H9 (cell line): ENCODE data around the gene MSANTD2. TPM values are rescaled to one million over a fixed set of nuclear protein-coding genes. Genes with fewer than 3 reads are reported as not detected.

Experiments
- DNase-seq: peaks from one replicate; pipeline ENCODE4 v3.0.0-alpha.2; 2017
- H2AFZ ChIP-seq: one replicate; pipeline ENCODE4 v1.6.1; 2013; ENCODE audit warnings: mild to moderate bottlenecking, low read length, control low read depth, moderate library complexity
- H2AK5ac ChIP-seq: 2 replicates; pipeline ENCODE4 v1.6.1; 2013; ENCODE audit warnings: low read length, control low read depth, mixed read lengths; ENCODE audit not compliant: insufficient read length
- H2BK120ac ChIP-seq: one replicate; pipeline ENCODE4 v1.6.1; 2013; ENCODE audit warnings: low read depth, mild to moderate bottlenecking, low read length, control low read depth, inconsistent platforms; ENCODE audit not compliant: poor library complexity, severe bottlenecking
- H2BK12ac ChIP-seq: 2 replicates; pipeline ENCODE4 v1.6.1; 2013; ENCODE audit warnings: low read length, control low read depth, mixed read lengths, low read depth; ENCODE audit not compliant: insufficient read length
- H2BK15ac ChIP-seq: 2 replicates; pipeline ENCODE4 v1.6.1; 2013; ENCODE audit warnings: low read depth, low read length, control low read depth
- H2BK20ac ChIP-seq: one replicate; pipeline ENCODE4 v1.6.1; 2013; ENCODE audit warnings: low read depth, mild to moderate bottlenecking, low read length, control low read depth, inconsistent platforms; ENCODE audit not compliant: poor library complexity, severe bottlenecking
- H2BK5ac ChIP-seq: 2 replicates; pipeline ENCODE4 v1.6.1; 2013; ENCODE audit warnings: low read length, control low read depth, mixed read lengths; ENCODE audit not compliant: insufficient read length
- H3K14ac ChIP-seq: 2 replicates; pipeline ENCODE4 v1.6.1; 2013; ENCODE audit warnings: low read length, control low read depth; ENCODE audit not compliant: insufficient read depth
- H3K18ac ChIP-seq: 2 replicates; pipeline ENCODE4 v1.6.1; 2013; ENCODE audit warnings: low read depth, mild to moderate bottlenecking, mixed read lengths, low read length, control low read depth; ENCODE audit not compliant: insufficient read length
- H3K23ac ChIP-seq: 2 replicates; pipeline ENCODE4 v1.6.1; 2013; ENCODE audit warnings: low read length, control low read depth, mixed read lengths, low read depth; ENCODE audit not compliant: insufficient read length
- H3K23me2 ChIP-seq: 2 replicates; pipeline ENCODE4 v1.6.1; 2013; ENCODE audit warnings: low read depth, mild to moderate bottlenecking, mixed read lengths, low read length, control low read depth; ENCODE audit not compliant: insufficient read length, poor library complexity, severe bottlenecking
- H3K27ac ChIP-seq: 2 replicates; pipeline ENCODE4 v1.5.1; 2013; ENCODE audit warnings: low read length, control low read depth, mixed read lengths, low read depth; ENCODE audit not compliant: insufficient read length
- H3K27me3 ChIP-seq: 2 replicates; pipeline ENCODE4 v1.6.1; 2013; ENCODE audit warnings: low read length, control low read depth, inconsistent platforms; ENCODE audit not compliant: insufficient read depth
- H3K4ac ChIP-seq: 2 replicates; pipeline ENCODE4 v1.6.1; 2013; ENCODE audit warnings: low read depth, mild to moderate bottlenecking, control low read depth, inconsistent platforms, low read length, moderate library complexity
- H3K4me1 ChIP-seq: 2 replicates; pipeline ENCODE4 v1.6.1; 2013; ENCODE audit warnings: low read length, control low read depth, inconsistent platforms; ENCODE audit not compliant: insufficient read depth
- H3K4me2 ChIP-seq: 2 replicates; pipeline ENCODE4 v1.6.1; 2013; ENCODE audit warnings: low read length, control low read depth, mixed read lengths; ENCODE audit not compliant: insufficient read length, insufficient read depth
- H3K56ac ChIP-seq: 2 replicates; pipeline ENCODE4 v1.6.1; 2013; ENCODE audit warnings: low read depth, mild to moderate bottlenecking, mixed read lengths, low read length, control low read depth; ENCODE audit not compliant: insufficient read length
- H3K79me1 ChIP-seq: 2 replicates; pipeline ENCODE4 v1.6.1; 2013; ENCODE audit warnings: low read depth, mild to moderate bottlenecking, moderate library complexity, low read length, control low read depth, inconsistent platforms; ENCODE audit not compliant: insufficient read depth, poor library complexity, severe bottlenecking
- H3K79me2 ChIP-seq: 2 replicates; pipeline ENCODE4 v1.6.1; 2013; ENCODE audit warnings: low read length, control low read depth, inconsistent platforms; ENCODE audit not compliant: insufficient read depth
- H3K9ac ChIP-seq: 2 replicates; pipeline ENCODE4 v1.6.1; 2013; ENCODE audit warnings: low read length, control low read depth, mixed read lengths; ENCODE audit not compliant: insufficient read length; ENCODE audit errors: extremely low read depth
- H3K9me3 ChIP-seq: one replicate; pipeline ENCODE4 v1.6.1; 2013; ENCODE audit warnings: low read depth, low read length, inconsistent platforms; ENCODE audit not compliant: control insufficient read depth
- H3T11ph ChIP-seq: one replicate; pipeline ENCODE4 v1.6.1; 2013; ENCODE audit warnings: mild to moderate bottlenecking, low read length, control low read depth, inconsistent platforms
- H4K20me1 ChIP-seq: one replicate; pipeline ENCODE4 v1.6.1; 2013; ENCODE audit not compliant: control insufficient read depth, insufficient read length, insufficient read depth
- H4K5ac ChIP-seq: 2 replicates; pipeline ENCODE4 v1.6.1; 2013; ENCODE audit warnings: low read depth, mild to moderate bottlenecking, mixed read lengths, low read length, control low read depth; ENCODE audit not compliant: insufficient read length
- H4K8ac ChIP-seq: replicated peaks from 2 replicates; pipeline ENCODE4 v1.6.1; 2013; ENCODE audit warnings: low read length, control low read depth, mixed read lengths, low read depth; ENCODE audit not compliant: insufficient read length
- H4K91ac ChIP-seq: 2 replicates; pipeline ENCODE4 v1.6.1; 2013; ENCODE audit warnings: low read depth, mild to moderate bottlenecking, moderate library complexity, mixed read lengths, low read length, control low read depth; ENCODE audit not compliant: insufficient read length
- H3K27ac Mint-ChIP-seq, 3 experiments: 2 replicates in 2 of 3; 3 replicates in 1 of 3; pipeline ENCODE4 v1.8.0; 2020 to 2021; ENCODE audit warnings: mixed read lengths in 3 of 3, mild to moderate bottlenecking in 1 of 3, moderate library complexity in 1 of 3
- H3K27me3 Mint-ChIP-seq: 2 replicates; pipeline ENCODE4 v1.8.0; 2021; ENCODE audit warnings: low read depth, mild to moderate bottlenecking, moderate library complexity, mixed read lengths
- H3K36me3 Mint-ChIP-seq, 3 experiments: 2 replicates in 2 of 3; 3 replicates in 1 of 3; pipeline ENCODE4 v1.8.0; 2020 to 2021; ENCODE audit warnings: low read depth in 3 of 3, mixed read lengths in 3 of 3; ENCODE audit not compliant: insufficient read depth in 1 of 3
- H3K4me1 Mint-ChIP-seq, 2 experiments: 2 replicates each; pipeline ENCODE4 v1.8.0; 2020; ENCODE audit warnings: mixed read lengths in 2 of 2
- H3K4me3 Mint-ChIP-seq, 2 experiments: 2 replicates in 1 of 2; 3 replicates in 1 of 2; pipeline ENCODE4 v1.8.0; 2020 to 2021; ENCODE audit warnings: mild to moderate bottlenecking in 2 of 2, mixed read lengths in 2 of 2, moderate library complexity in 1 of 2
- H3K9me3 Mint-ChIP-seq, 2 experiments: 2 replicates in 1 of 2; 3 replicates in 1 of 2; pipeline ENCODE4 v1.8.0; 2020; ENCODE audit warnings: mild to moderate bottlenecking in 2 of 2, mixed read lengths in 2 of 2, moderate library complexity in 1 of 2
- WGBS: extraction: QIAGEN DNeasy Blood & Tissue Kit; methylation state at CpG from one replicate; pipeline ENCODE4 v1.1.7; 2013; ENCODE audit warnings: missing lambda C conversion rate, low lambda C conversion rate, mixed read lengths; ENCODE audit not compliant: insufficient read length; ENCODE audit errors: extremely low coverage; 5-methylcytosine and 5-hydroxymethylcytosine counted together
- total RNA-seq: library from RNA; stranded (reverse); gene quantifications from 2 replicates; pipeline ENCODE4 v1.2.1, GENCODE V29; 2021
- TF ChIP-seq, protein P1 (sequence below): fragments of 200-600 bp; sonication (generic); conservative IDR thresholded peaks from 3 replicates; pipeline ENCODE4 v1.8.0; 2021; ENCODE audit warnings: antibody characterized with exemption, mild to moderate bottlenecking

MSANTD2 gene
- total RNA-seq, 1 experiment from 2014 or later = 18.1 TPM

DNA sequence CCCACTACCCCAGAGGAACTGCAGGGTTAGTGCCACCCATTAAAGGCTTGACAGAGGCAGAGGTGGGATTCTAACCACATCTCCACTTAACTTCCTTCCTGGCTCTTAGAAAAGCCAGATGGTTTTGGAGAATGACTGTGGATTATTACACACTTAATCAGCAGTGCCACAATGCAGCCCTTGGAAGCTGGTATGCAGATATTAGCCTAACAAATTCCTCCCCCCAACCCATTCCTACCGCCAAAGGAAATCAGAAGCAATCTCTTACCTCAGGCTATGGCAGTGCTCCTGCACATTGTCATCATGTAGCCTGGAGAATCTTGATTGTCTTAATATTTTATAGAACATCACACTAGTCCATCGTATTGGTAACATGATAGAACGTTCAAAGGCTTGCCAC, 83.6 kb downstream of the MSANTD2 start:
- no peak overlapping the region for H3K4me3 Mint-ChIP-seq
- H3K27me3 Mint-ChIP-seq = peaks cover 80% of the 10 kb centered on the region
- DNase-seq = no peak

More for the DNA sequence above, 83.6 kb downstream of the MSANTD2 start:
- H3K23ac ChIP-seq = no peak overlapping the region
- H2BK120ac ChIP-seq = no peak overlapping the region
- H4K5ac ChIP-seq = no peak overlapping the region
- H4K8ac ChIP-seq = no peak overlapping the region
- no peak overlapping the region for H3K18ac ChIP-seq
- H2BK5ac ChIP-seq = no peak overlapping the region
- no peak overlapping the region for H4K91ac ChIP-seq
- no CpG with 5 or more reads among the region's 3 CpGs for WGBS
- H3K4me2 ChIP-seq = no peak overlapping the region
- no peaks in the 10 kb centered on the region for H4K20me1 ChIP-seq
- no peaks in the 10 kb centered on the region for H3K79me2 ChIP-seq
- H3K9ac ChIP-seq = no peak overlapping the region
- Mint-ChIP-seq H3K27ac (no peak overlapping the region), H3K9me3 (no peaks in the 10 kb centered on the region), H3K4me1 (peaks cover 17 to 23% of the 10 kb centered on the region in 2 experiments), H3K36me3 (no peaks in the 10 kb centered on the region)
- H3K27ac ChIP-seq = no peak overlapping the region
- H3K14ac ChIP-seq = no peak overlapping the region
- no peak overlapping the region for H2BK12ac ChIP-seq
- no peak overlapping the region for H3K4ac ChIP-seq
- TF ChIP-seq, protein P1, sequence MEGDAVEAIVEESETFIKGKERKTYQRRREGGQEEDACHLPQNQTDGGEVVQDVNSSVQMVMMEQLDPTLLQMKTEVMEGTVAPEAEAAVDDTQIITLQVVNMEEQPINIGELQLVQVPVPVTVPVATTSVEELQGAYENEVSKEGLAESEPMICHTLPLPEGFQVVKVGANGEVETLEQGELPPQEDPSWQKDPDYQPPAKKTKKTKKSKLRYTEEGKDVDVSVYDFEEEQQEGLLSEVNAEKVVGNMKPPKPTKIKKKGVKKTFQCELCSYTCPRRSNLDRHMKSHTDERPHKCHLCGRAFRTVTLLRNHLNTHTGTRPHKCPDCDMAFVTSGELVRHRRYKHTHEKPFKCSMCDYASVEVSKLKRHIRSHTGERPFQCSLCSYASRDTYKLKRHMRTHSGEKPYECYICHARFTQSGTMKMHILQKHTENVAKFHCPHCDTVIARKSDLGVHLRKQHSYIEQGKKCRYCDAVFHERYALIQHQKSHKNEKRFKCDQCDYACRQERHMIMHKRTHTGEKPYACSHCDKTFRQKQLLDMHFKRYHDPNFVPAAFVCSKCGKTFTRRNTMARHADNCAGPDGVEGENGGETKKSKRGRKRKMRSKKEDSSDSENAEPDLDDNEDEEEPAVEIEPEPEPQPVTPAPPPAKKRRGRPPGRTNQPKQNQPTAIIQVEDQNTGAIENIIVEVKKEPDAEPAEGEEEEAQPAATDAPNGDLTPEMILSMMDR = no peak
- H2AK5ac ChIP-seq = no peak overlapping the region
- H2BK15ac ChIP-seq = no peak overlapping the region
- H3K27me3 ChIP-seq = peaks cover 45% of the 10 kb centered on the region
- H2BK20ac ChIP-seq = no peak overlapping the region
- peaks cover 6% of the 10 kb centered on the region for H3K4me1 ChIP-seq
- H3K56ac ChIP-seq = no peak overlapping the region
- no peaks in the 10 kb centered on the region for H3K9me3 ChIP-seq
- peaks cover 9% of the 10 kb centered on the region for H3K23me2 ChIP-seq
- H3K79me1 ChIP-seq = no peaks in the 10 kb centered on the region
- no peak overlapping the region for H3T11ph ChIP-seq
- no peak overlapping the region for H2AFZ ChIP-seq

Other genes starting within 250 kb of the MSANTD2 start
- gene OR8A1, start 230.4 kb downstream of the MSANTD2 start, total RNA-seq = not detected in 2 replicates
- gene PANX3, start 189.0 kb downstream of the MSANTD2 start, total RNA-seq = not detected in 2 replicates
- 23.9 and 25.8 TPM in 2 replicates for gene TBRG1, start 177.5 kb downstream of the MSANTD2 start, total RNA-seq
- gene SIAE, start 126.7 kb downstream of the MSANTD2 start, total RNA-seq = 4.7 and 5.6 TPM in 2 replicates
- gene SPA17, start 126.5 kb downstream of the MSANTD2 start, total RNA-seq = 6.9 and 7.2 TPM in 2 replicates
- 6.4 and 7.0 TPM in 2 replicates for gene NRGN, start 60.5 kb downstream of the MSANTD2 start, total RNA-seq
- gene VSIG2, start 48.2 kb downstream of the MSANTD2 start, total RNA-seq = not detected in 2 replicates
- 0.33 and 0.92 TPM in 2 replicates for gene ESAM, start 38.1 kb downstream of the MSANTD2 start, total RNA-seq
- 11.8 and 12.6 TPM in 2 replicates for gene ROBO3, start 65.0 kb upstream of the MSANTD2 start, total RNA-seq
- gene ROBO4, start 97.5 kb upstream of the MSANTD2 start, total RNA-seq = not detected in 2 replicates
- not detected in 2 replicates for gene HEPN1, start 118.8 kb upstream of the MSANTD2 start, total RNA-seq
- not detected in 2 replicates for gene HEPACAM, start 135.6 kb upstream of the MSANTD2 start, total RNA-seq
- gene CCDC15, start 153.8 kb upstream of the MSANTD2 start, total RNA-seq = 2.3 and 2.8 TPM in 2 replicates